OCI-LY7 (cell line): ENCODE results near the gene USP44. TPM values are rescaled to one million over a fixed set of nuclear protein-coding genes. Genes with fewer than 3 reads are reported as not detected.

ENCODE experiments used
- BruUV-seq: library from RNA; stranded (reverse); fragments of 400-500 nt; replicated peaks from 2 replicates; lab custom pipeline; 2021; lab: Mats Ljungman, UMichigan
- CTCF ChIA-PET: fragments of 300-600 bp; sonication (Branson Sonifier 250); formaldehyde crosslinking; loops from one replicate; lab custom pipeline; 2022; ENCODE audit warnings: antibody characterized with exemption; ENCODE audit not compliant: unreplicated experiment; lab: Charles Lee
- POLR2A ChIA-PET: fragments of 300-600 bp; sonication (Branson Sonifier 250); formaldehyde crosslinking; loops from one replicate; lab custom pipeline; 2022; ENCODE audit warnings: antibody characterized with exemption; lab: Charles Lee
- DNase-seq: peaks from one replicate; pipeline ENCODE4 v3.0.0-alpha.2; 2015; ENCODE audit warnings: low spot score
- H2AFZ ChIP-seq: fragments of 200-600 bp; sonication (generic), shearing (Covaris generic); 2 replicates; pipeline ENCODE4 v1.6.1; 2014; ENCODE audit warnings: mild to moderate bottlenecking, antibody characterized with exemption, low read length, moderate library complexity
- H3K27ac ChIP-seq: fragments of 200-600 bp; sonication (generic); 2 replicates; pipeline ENCODE4 v1.5.1; 2014; ENCODE audit warnings: mixed run types, low read depth, mild to moderate bottlenecking, moderate library complexity, low read length, inconsistent platforms; ENCODE audit not compliant: poor library complexity, severe bottlenecking
- H3K36me3 ChIP-seq: fragments of 200-600 bp; sonication (generic); 2 replicates; pipeline ENCODE4 v1.6.1; 2014; ENCODE audit warnings: mild to moderate bottlenecking, antibody characterized with exemption, low read length, moderate library complexity, mixed read lengths; ENCODE audit not compliant: insufficient read depth
- H3K4me1 ChIP-seq: fragments of 200-600 bp; sonication (generic); 2 replicates; pipeline ENCODE4 v1.5.1; 2014; ENCODE audit warnings: mild to moderate bottlenecking, low read length; ENCODE audit not compliant: insufficient read depth, poor library complexity, severe bottlenecking
- H3K4me2 ChIP-seq: fragments of 200-600 bp; sonication (generic); 2 replicates; pipeline ENCODE4 v1.6.1; 2014; ENCODE audit warnings: mild to moderate bottlenecking, low read length
- H3K4me3 ChIP-seq: fragments of 200-600 bp; sonication (generic); 2 replicates; pipeline ENCODE4 v1.5.1; 2014; ENCODE audit warnings: mild to moderate bottlenecking, low read depth, low read length; ENCODE audit not compliant: poor library complexity, severe bottlenecking
- H3K79me2 ChIP-seq: fragments of 200-600 bp; sonication (generic); 2 replicates; pipeline ENCODE4 v1.6.1; 2016; ENCODE audit warnings: low read depth, mild to moderate bottlenecking, low read length, moderate library complexity, mixed read lengths; ENCODE audit not compliant: insufficient read depth
- H3K9me2 ChIP-seq: fragments of 200-600 bp; sonication (generic); 2 replicates; pipeline ENCODE4 v1.6.1; 2016; ENCODE audit warnings: mild to moderate bottlenecking, low read length, mixed read lengths; ENCODE audit not compliant: insufficient read depth
- H3K9me3 ChIP-seq: fragments of 200-600 bp; sonication (generic); 2 replicates; pipeline ENCODE4 v1.6.1; 2014; ENCODE audit warnings: mild to moderate bottlenecking, mixed run types, low read length, mixed read lengths
- H4K20me1 ChIP-seq: fragments of 200-600 bp; sonication (generic); 2 replicates; pipeline ENCODE4 v1.6.1; 2014; ENCODE audit warnings: mild to moderate bottlenecking, antibody characterized with exemption, low read length, moderate library complexity, mixed read lengths; ENCODE audit not compliant: insufficient read depth
- EZH2phosphoT487 ChIP-seq: fragments of 200-600 bp; sonication (generic); IDR thresholded peaks from 2 replicates; pipeline ENCODE4 v1.6.1; 2018; ENCODE audit warnings: low read depth, borderline replicate concordance, mild to moderate bottlenecking, mixed run types, antibody characterized with exemption, low read length, moderate library complexity, mixed read lengths
- intact Hi-C: fragments of 100-400 bp; cut with micrococcal nuclease; formaldehyde crosslinking; loops from one replicate; pipeline ENCODE4 v1.10.0; 2022; ENCODE audit not compliant: unreplicated experiment
- total RNA-seq, 2 experiments: library from RNA; depleted of rRNA in 1 of 2; stranded (reverse); fragments of >200 nt in 1 of 2; shearing (Covaris generic) in 1 of 2; gene quantifications; 2 replicates each; pipeline ENCODE4 v1.2.3, GENCODE V29; 2014 to 2022
- TF ChIP-seq, protein P1 (sequence below): fragments of 200-600 bp; sonication (generic); conservative IDR thresholded peaks from 2 replicates; pipeline ENCODE4 v1.5.1; 2014; ENCODE audit warnings: mild to moderate bottlenecking, antibody characterized with exemption, low read length, moderate library complexity, mixed read lengths

Gene USP44
- total RNA-seq, 2 experiments from 2014 or later: 3.4 to 8.6 TPM

DNA sequence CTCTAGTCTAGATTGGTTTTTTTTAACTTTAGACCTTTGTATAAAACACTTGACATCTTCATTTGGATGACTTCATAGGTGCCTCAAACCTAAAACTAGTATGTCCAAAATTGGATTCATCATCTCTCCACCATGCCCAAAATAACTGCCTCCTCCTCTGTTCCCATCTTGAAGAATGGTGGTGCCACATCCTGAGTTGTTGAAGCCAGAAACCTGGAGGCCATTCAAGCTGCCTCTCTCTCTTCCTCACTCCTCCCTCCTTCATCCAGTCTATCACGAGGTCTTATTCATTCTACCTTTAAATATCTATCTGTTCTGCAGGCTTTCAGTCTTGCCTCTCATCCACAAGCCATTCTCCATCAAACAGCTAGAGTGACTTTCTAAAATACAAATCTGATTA is 26.5 kb upstream of the USP44 start:
- no peaks in the 10 kb centered on the region for H3K79me2 ChIP-seq
- no peak overlapping the region for H3K27ac ChIP-seq
- DNase-seq: no peak
- H3K4me2 ChIP-seq: no peak overlapping the region
- CTCF ChIA-PET: no interaction called here
- H3K4me3 ChIP-seq: no peak overlapping the region
- TF ChIP-seq EZH2phosphoT487: no peak
- TF ChIP-seq, protein P1, sequence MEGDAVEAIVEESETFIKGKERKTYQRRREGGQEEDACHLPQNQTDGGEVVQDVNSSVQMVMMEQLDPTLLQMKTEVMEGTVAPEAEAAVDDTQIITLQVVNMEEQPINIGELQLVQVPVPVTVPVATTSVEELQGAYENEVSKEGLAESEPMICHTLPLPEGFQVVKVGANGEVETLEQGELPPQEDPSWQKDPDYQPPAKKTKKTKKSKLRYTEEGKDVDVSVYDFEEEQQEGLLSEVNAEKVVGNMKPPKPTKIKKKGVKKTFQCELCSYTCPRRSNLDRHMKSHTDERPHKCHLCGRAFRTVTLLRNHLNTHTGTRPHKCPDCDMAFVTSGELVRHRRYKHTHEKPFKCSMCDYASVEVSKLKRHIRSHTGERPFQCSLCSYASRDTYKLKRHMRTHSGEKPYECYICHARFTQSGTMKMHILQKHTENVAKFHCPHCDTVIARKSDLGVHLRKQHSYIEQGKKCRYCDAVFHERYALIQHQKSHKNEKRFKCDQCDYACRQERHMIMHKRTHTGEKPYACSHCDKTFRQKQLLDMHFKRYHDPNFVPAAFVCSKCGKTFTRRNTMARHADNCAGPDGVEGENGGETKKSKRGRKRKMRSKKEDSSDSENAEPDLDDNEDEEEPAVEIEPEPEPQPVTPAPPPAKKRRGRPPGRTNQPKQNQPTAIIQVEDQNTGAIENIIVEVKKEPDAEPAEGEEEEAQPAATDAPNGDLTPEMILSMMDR: no peak
- POLR2A ChIA-PET: interaction anchor here (1.2 to 3.6 kb wide), 2 partner anchors 11 to 65 kb away, joined by 3 to 17 read pairs; no protein-coding TSS in a partner anchor
- H3K36me3 ChIP-seq: no peaks in the 10 kb centered on the region
- H3K9me3 ChIP-seq: no peaks in the 10 kb centered on the region
- intact Hi-C loops: loop anchor here (10.0 kb wide), 1 partner anchor 617 kb away; the partner anchor contains the start of gene ELK3
- BruUV-seq: no TSS peak
- H3K4me1 ChIP-seq: peaks cover 24% of the 10 kb centered on the region
- H4K20me1 ChIP-seq: no peaks in the 10 kb centered on the region
- H2AFZ ChIP-seq: no peak overlapping the region
- no peaks in the 10 kb centered on the region for H3K9me2 ChIP-seq

DNA sequence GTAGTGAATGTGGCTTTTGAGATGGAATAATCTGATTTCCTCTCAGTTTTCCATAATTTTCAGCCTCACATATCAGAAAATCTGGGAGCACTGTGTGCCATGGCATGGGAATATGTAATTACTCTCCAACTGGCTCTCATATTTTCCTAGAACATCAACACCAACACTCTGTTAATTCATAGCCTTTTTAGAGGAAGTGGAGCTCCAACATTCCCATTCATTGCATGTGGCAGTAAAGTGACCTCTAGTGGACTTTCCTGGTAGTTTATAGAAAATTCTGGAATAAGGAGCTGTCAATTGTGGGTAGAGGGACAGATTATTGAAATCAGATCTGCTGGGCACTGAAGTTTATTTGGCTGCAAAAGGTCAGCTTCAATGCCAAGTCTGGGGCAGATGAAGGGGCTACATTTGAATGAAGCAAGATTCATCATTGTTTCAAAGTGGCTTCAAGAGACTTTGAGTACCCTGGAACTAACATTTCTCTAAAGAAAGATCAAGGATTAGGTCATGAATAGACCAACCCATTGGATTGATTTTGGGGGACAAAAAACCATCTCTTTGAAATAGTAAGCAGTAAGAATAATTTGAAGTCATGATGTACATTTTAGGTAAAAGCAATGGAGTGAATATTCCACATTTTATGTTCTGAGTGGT is 23.6 kb upstream of the USP44 start:
- Histone ChIP-seq H4K20me1 (no peaks in the 10 kb centered on the region), H3K9me2 (no peaks in the 10 kb centered on the region), H3K36me3 (no peaks in the 10 kb centered on the region), H3K27ac (peak overlapping the region; percentile 38), H2AFZ (peak overlapping the region; percentile 86), H3K4me1 (peaks cover 52% of the 10 kb centered on the region), H3K9me3 (no peaks in the 10 kb centered on the region), H3K4me3 (no peak overlapping the region), H3K4me2 (peak overlapping the region; percentile 55), H3K79me2 (no peaks in the 10 kb centered on the region)
- no TSS peak for BruUV-seq
- TF ChIP-seq EZH2phosphoT487: no peak
- TF ChIP-seq, protein P1: peak; percentile 88
- CTCF ChIA-PET: interaction anchor here (0.6 kb wide), 1 partner anchor 71 kb away, joined by 3 read pairs; no protein-coding TSS in a partner anchor
- intact Hi-C loops: loop anchor here (10.0 kb wide), 1 partner anchor 620 kb away; the partner anchor contains the start of gene ELK3
- POLR2A ChIA-PET: interaction anchor here (0.7 to 3.6 kb wide), 2 partner anchors 14 to 100 kb away, joined by 4 to 17 read pairs; no protein-coding TSS in a partner anchor
- DNase-seq: no peak
